Common myeloid progenitor, CD34-positive (primary cell): ENCODE results near the gene LUC7L. TPM values are rescaled to one million over a fixed set of nuclear protein-coding genes. Genes with fewer than 3 reads are reported as not detected.

Experiments used
- CTCF ChIA-PET: fragments of 350-600 bp; sonication (Branson Sonifier 250); formaldehyde crosslinking; loops from one replicate; lab custom pipeline; 2021; ENCODE audit warnings: antibody characterized with exemption; lab: Charles Lee
- POLR2A ChIA-PET: fragments of 350-600 bp; sonication (Branson Sonifier 250); formaldehyde crosslinking; loops from one replicate; lab custom pipeline; 2021; ENCODE audit warnings: antibody characterized with exemption; lab: Charles Lee
- DNase-seq, 3 donors: peaks; one replicate each; pipeline versions ENCODE4 v3.0.0 to v3.0.0-alpha.2; 2013
- H3K27ac ChIP-seq, 2 experiments: 1 replicate in 1 of 2; 2 replicates in 1 of 2; pipeline ENCODE4 v1.7.0; 2013; ENCODE audit warnings: inconsistent platforms in 2 of 2, low read length in 2 of 2, mild to moderate bottlenecking in 2 of 2, low read depth in 1 of 2, moderate library complexity in 1 of 2; ENCODE audit not compliant: severe bottlenecking in 2 of 2, insufficient read depth in 1 of 2, poor library complexity in 1 of 2
- H3K27me3 ChIP-seq, 5 experiments: replicated peaks in 2 of 5; 1 replicate in 3 of 5; 2 replicates in 2 of 5; pipeline versions ENCODE4 v1.6.1 to v1.7.0; 2013; ENCODE audit warnings: low read length in 4 of 5, mild to moderate bottlenecking in 2 of 5, moderate library complexity in 2 of 5, inconsistent platforms in 1 of 5; ENCODE audit not compliant: insufficient read depth in 5 of 5, control insufficient read depth in 4 of 5
- H3K36me3 ChIP-seq, 4 experiments: 1 replicate in 2 of 4; 2 replicates in 2 of 4; pipeline versions ENCODE4 v1.6.1 to v1.7.0; 2013; ENCODE audit warnings: low read length in 3 of 4, control low read depth in 1 of 4, mild to moderate bottlenecking in 1 of 4; ENCODE audit not compliant: control insufficient read depth in 4 of 4, insufficient read depth in 4 of 4
- H3K4me1 ChIP-seq, 4 experiments: 1 replicate in 3 of 4; 2 replicates in 1 of 4; pipeline versions ENCODE4 v1.6.1 to v1.7.1; 2013; ENCODE audit warnings: low read length in 3 of 4, mild to moderate bottlenecking in 3 of 4, control low read depth in 1 of 4, inconsistent platforms in 1 of 4, moderate library complexity in 1 of 4; ENCODE audit not compliant: control insufficient read depth in 4 of 4, insufficient read depth in 4 of 4; ENCODE audit errors: control extremely low read depth in 1 of 4
- H3K4me3 ChIP-seq, 7 experiments: 1 replicate in 4 of 7; 2 replicates in 3 of 7; pipeline versions ENCODE4 v1.5.1 to v1.7.0; 2013; ENCODE audit warnings: mild to moderate bottlenecking in 7 of 7, low read length in 6 of 7, moderate library complexity in 6 of 7, inconsistent platforms in 2 of 7, low read depth in 2 of 7, control low read depth in 1 of 7; ENCODE audit not compliant: insufficient read depth in 4 of 7, control insufficient read depth in 1 of 7; ENCODE audit errors: extremely low read depth in 1 of 7
- H3K9me3 ChIP-seq, 5 experiments: 1 replicate in 4 of 5; 2 replicates in 1 of 5; pipeline versions ENCODE4 v1.6.1 to v1.7.1; 2013; ENCODE audit warnings: low read length in 4 of 5, mild to moderate bottlenecking in 2 of 5, inconsistent platforms in 1 of 5, low read depth in 1 of 5, moderate library complexity in 1 of 5; ENCODE audit not compliant: control insufficient read depth in 4 of 5, insufficient read depth in 2 of 5; ENCODE audit errors: control extremely low read depth in 1 of 5
- WGBS: methylation state at CpG from one replicate; pipeline ENCODE4 v1.1.5; 2013; ENCODE audit not compliant: insufficient coverage; 5-methylcytosine and 5-hydroxymethylcytosine counted together
- polyA plus RNA-seq: library from polyadenylated mRNA; unstranded; fragments of 120-200 nt; gene quantifications from one replicate; pipeline ENCODE4 v1.2.1, GENCODE V29; 2013

LUC7L gene, protein sequence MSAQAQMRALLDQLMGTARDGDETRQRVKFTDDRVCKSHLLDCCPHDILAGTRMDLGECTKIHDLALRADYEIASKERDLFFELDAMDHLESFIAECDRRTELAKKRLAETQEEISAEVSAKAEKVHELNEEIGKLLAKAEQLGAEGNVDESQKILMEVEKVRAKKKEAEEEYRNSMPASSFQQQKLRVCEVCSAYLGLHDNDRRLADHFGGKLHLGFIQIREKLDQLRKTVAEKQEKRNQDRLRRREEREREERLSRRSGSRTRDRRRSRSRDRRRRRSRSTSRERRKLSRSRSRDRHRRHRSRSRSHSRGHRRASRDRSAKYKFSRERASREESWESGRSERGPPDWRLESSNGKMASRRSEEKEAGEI
- 83.6 TPM for polyA plus RNA-seq

DNA sequence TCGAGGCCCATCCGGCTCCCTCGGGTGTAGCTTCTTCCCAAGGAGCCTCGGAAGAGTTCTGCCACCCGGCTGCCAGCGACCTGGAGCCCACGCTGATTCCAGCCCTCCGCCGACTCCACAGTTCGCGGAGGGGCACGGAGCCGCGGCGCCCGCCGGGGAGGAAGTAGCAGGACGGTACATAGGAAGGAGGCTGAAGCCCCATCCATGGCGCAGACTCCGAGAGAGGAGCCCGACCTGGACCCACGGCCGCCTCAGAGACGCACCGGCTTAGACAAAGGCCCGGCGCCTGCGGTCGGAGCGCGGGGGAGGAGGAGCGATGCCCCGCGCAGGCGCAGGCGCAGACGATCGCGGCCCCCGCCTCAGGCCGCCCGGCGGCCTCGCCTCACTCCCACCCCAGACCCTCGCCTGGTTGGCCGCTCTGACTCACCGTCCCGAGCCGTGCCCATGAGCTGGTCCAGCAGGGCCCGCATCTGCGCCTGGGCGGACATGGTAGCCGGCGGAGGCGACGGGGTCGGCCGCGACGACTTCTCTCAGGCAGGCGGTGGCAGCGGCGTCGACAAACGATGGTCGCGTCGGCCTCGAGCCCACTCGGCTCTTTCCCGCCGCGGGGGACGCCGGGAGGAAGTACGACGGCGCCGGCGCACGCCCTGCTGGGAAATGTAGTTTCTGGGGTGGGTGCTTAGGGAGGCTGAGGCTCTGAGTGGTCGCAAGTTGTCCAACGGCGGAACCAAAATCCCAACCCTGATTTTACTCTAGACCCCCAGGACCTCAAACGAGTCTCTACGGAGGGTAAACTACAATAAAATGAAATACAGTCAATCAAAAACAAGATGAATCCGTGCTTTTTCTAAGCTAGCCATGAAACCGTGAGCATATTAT is at the start of gene LUC7L:
Gene LUC7L, minus strand, starts transcription at position 598 of the 879 bp plus-strand sequence. Its CDS starts 110 bp downstream, at position 488.
- Histone ChIP-seq H3K9me3 (no peaks in the 10 kb centered on the region), H3K27ac (peak within 1 kb of the TSS; percentile 78 to 93), H3K4me1 (peaks cover 11 to 20% (median 18%) of the 10 kb centered on the region in 4 experiments), H3K4me3 (peak within 1 kb of the TSS; percentile 60 to 99 (median 89)), H3K27me3 (no peaks in the 10 kb centered on the region), H3K36me3 (peaks cover 12 to 29% (median 26%) of the 10 kb centered on the region in 4 experiments)
- ChIA-PET CTCF (interaction anchor here (1.0 to 2.5 kb wide), 9 partner anchors 10 to 138 kb away, joined by 3 to 11 read pairs (median 5); no protein-coding TSS in a partner anchor), POLR2A (interaction anchor here (0.9 kb wide), 1 partner anchor 96 kb away, joined by 3 read pairs; no protein-coding TSS in a partner anchor)
- peak; percentile 87 to 92 (median 90) for DNase-seq
- under 1% methylated on average over 71 of the region's 88 CpGs for WGBS

DNA sequence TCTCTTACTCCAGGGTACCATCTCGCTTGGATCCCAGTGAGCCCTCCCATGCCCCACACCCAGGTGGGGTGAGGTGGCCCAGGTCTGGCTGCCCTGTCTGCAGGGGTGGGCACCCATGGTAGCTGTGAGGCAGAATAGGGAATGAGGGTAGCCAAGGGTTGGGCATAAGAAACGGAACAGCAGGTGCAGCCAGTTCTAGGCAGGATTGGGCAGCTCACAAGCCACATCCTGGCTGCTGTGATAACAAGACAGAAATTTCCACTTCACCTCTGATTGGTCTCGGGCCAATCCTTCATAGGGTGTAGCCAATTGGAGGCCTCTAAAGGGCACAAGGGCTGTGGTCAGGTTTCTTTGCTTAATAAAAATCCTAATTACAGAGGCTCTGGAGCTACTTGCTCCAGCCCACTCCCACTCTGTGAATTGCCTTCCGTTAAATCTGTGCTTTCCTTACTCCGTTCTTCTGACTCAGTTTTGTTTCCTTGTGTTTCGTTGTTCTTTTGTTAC is 49.7 kb upstream of the LUC7L start:
- Histone ChIP-seq H3K27me3 (peaks cover 0 to 50% (median 7%) of the 10 kb centered on the region in 5 experiments), H3K27ac (no peak overlapping the region), H3K4me3 (peak overlapping the region in 1 of 7 experiments; percentile 23), H3K36me3 (no peaks in the 10 kb centered on the region), H3K4me1 (peaks cover 0 to 33% (median 23%) of the 10 kb centered on the region in 4 experiments), H3K9me3 (no peaks in the 10 kb centered on the region)
- CTCF ChIA-PET = interaction anchor here (1.1 to 1.2 kb wide), 2 partner anchors 44 to 222 kb away, joined by 3 to 5 read pairs; partner anchors contain the start of gene FAM234A
- POLR2A ChIA-PET = interaction anchor here (0.6 kb wide), 1 partner anchor 40 kb away, joined by 3 read pairs; no protein-coding TSS in a partner anchor
- WGBS = 35% methylated on average over 6 of the region's 6 CpGs
- peak; percentile 89 to 97 (median 96) for DNase-seq

DNA sequence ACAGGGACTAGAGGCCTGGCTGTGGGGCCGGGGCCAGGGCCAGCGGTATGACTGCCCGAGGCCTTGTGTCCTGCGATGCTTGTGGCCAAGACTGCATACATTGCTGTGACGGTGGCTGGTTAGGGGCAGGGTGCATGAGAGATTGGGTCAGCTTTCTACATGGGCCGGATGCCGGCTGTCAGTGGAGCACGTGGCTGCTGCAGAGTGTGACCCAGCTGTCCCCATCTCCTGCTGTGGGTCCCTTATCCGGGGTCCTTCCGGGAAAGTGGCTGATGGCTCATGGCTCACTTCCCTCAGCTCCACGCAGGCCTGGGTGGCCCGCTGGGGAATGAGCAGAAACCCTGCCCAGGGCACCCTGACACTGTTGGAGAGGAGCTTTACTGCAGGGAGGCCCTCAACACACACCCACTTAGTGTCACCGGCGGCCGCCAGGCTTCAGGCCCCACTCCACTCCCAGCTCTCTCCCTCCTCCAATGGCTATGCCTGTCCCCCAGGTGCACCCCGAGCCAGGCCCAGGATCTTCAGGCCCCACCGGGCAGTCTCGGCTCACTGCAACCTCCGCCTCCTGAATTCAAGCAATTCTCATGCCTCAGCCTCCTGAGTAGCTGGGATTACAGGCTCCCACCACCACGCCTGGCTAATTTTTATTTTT is 47.3 kb upstream of the LUC7L start:
- no peaks in the 10 kb centered on the region for H3K36me3 ChIP-seq
- H3K4me3 ChIP-seq = no peak overlapping the region
- ChIA-PET CTCF (interaction anchor here (0.9 to 1.2 kb wide), 2 partner anchors 41 to 211 kb away, joined by 3 read pairs; no protein-coding TSS in a partner anchor), POLR2A (no interaction called here)
- DNase-seq = no peak
- peaks cover 0 to 46% (median 7%) of the 10 kb centered on the region in 5 experiments for H3K27me3 ChIP-seq
- peaks cover 0 to 33% (median 23%) of the 10 kb centered on the region in 4 experiments for H3K4me1 ChIP-seq
- H3K9me3 ChIP-seq = no peaks in the 10 kb centered on the region
- WGBS = 96% methylated on average over 16 of the region's 20 CpGs
- no peak overlapping the region for H3K27ac ChIP-seq

DNA sequence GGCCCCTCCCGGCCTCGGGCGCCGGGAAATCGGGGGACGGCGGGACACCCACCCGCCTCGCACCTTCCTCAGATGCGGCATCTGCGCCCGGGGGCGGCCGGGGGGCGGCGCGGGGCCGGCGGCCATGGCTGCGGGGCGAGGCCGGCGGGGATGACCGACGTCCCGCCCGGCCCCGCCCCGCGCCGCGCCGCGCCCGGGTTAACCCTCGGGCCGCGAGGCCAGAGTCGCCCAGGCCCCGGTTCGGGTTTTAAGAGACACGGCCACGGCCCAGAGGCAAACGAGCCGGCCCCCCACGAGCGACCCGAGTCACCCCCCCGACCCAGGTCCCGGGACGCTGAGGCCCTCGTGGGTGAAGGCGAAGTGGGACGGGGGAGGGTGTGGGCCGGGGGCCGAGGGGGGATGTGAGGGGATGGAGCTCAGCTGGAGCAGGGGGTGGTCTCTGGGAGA is 46.6 kb upstream of the LUC7L start, which contains the start of gene RGS11:
Gene RGS11, minus strand, starts transcription at position 159 of the 447 bp plus-strand sequence. Its CDS starts 33 bp downstream, at position 126.
- CTCF ChIA-PET = no interaction called here
- Histone ChIP-seq H3K4me3 (peak within 1 kb of the TSS in 6 of 7 experiments; percentile 22 to 69 (median 44)), H3K27ac (no peak within 1 kb of the TSS), H3K4me1 (peaks cover 0 to 28% (median 19%) of the 10 kb centered on the region in 4 experiments), H3K27me3 (peaks cover 0 to 39% (median 7%) of the 10 kb centered on the region in 5 experiments), H3K36me3 (no peaks in the 10 kb centered on the region), H3K9me3 (no peaks in the 10 kb centered on the region)
- POLR2A ChIA-PET = no interaction called here
- no peak for DNase-seq
- WGBS = 1% methylated on average over 40 of the region's 56 CpGs

DNA sequence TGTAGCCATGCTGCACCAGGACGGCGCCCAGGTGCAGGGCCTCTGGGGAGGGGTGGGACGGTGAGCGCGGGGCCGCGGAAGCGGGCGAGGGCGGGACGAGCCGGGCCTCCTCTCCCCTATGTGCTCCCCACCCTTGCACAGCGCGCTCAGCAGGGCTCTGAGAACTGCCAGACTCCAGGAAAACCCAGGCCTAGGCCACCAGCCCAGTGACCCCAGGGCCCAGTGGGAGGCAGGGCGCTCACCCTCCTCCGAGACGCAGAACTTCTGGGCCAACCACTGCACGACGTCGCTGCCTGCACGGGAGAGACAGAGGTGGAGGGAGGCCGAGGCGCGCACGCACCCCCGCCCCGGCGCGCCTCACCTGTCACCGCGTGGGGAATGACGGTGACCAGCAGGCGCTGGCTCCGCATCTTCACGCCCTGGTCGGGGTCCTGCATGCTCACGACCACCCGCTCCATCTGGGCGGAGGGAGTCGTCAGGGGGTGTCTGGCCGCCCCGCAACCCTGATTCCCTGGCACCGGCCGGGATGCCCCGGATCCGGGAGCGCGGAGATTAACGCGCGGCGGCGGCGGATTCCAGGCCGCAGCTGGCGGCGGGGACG is 45.9 kb upstream of the LUC7L start:
- DNase-seq = peak in 1 of 3 donors; percentile 35
- H3K27ac ChIP-seq = no peak overlapping the region
- H3K4me3 ChIP-seq = peak overlapping the region in 6 of 7 experiments; percentile 22 to 69 (median 44)
- H3K36me3 ChIP-seq = no peaks in the 10 kb centered on the region
- H3K9me3 ChIP-seq = no peaks in the 10 kb centered on the region
- WGBS = 1% methylated on average over 31 of the region's 58 CpGs
- POLR2A ChIA-PET = no interaction called here
- peaks cover 0 to 26% (median 15%) of the 10 kb centered on the region in 4 experiments for H3K4me1 ChIP-seq
- peaks cover 0 to 35% (median 7%) of the 10 kb centered on the region in 5 experiments for H3K27me3 ChIP-seq
- CTCF ChIA-PET = no interaction called here
